Measurements from ENCODE around the gene IL17RA.
A peak's percentile ranks its signal among the peaks of the same experiment; 100 is the strongest.
"Not testable (repeated sequence)": the region's sequence is repeated elsewhere in the genome, so short reads cannot be mapped to it uniquely, and the experiment has no call there.

The IL17RA gene

DNA sequence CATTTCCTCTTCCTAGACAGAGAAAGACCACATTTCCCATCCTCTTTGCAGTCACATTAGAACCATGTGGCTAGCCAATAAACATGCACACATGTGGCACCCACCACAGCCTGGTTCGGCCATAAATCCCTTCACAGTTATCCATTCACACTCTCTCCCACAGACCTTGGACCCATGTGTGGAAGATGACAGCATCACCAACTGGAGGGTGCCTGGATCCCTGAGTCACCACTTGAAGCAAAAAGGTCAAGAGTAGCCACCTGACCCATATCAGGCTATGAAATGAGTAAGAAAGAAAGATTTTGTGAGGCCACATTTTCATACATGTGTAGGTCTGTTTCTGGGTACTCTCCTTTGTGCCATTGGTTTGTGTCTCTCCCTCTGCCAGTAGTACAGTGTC, 45.4 kb downstream of the IL17RA start:
- DNase-seq: no peak

DNA sequence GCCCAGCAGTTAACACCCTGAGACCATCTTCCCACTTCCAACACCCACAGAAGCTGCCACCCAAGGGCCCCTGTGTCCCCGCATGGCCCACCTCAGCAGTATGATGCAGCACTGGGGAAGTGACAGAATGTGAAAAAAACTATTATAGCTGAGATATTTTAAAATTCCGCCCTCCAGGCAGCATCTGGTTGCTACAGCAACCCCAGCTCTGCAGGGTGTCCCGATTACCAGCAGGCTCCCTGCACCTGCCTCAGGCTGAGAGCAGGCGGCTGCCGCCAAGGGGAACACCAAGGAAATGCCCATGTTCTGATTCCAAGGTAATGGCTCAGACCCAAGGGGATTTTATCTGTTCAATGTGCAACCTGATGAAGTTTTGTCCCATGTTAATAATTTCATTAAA, 46.9 kb downstream of the IL17RA start:
- DNase-seq: peak; percentile 39

DNA sequence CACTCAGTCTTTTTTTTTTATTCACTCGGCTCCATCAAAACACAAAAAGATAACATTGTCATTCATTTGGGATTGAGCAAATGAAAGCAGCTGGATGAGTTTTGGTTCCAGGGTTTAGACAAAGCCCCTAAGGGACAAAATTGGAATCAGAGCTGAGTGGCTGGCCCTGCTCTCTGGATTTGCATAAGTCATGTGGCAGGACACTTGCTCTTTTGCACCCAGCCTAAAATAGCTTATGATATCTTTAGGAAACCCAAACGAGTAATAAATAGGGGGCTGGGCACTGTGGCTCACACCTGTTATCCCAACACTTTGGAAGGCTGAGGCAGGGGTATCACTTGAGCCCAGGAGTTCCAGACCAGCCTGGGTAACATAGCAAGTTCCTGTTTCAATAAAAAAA, 47.3 kb downstream of the IL17RA start:
- no peak for DNase-seq

DNA sequence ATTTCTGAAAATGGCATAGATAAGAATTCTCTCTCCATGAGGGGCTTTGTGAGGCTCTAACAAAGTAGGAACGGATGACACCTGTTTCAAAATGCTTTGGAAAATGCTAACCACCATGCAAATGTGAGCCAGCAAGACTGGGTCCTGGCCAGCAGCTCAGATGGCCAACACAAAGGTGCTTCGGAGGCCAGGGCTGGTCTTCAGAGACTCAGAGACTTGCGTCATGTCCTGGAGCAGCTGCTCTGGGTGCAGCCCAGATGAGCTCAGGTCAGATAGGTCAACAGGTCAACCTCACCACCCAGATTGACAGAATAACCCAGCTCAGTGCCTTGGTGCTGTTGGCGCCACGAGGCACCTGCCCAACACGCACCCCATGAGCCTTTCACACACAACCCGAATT, 48.3 kb downstream of the IL17RA start:
- DNase-seq: no peak

DNA sequence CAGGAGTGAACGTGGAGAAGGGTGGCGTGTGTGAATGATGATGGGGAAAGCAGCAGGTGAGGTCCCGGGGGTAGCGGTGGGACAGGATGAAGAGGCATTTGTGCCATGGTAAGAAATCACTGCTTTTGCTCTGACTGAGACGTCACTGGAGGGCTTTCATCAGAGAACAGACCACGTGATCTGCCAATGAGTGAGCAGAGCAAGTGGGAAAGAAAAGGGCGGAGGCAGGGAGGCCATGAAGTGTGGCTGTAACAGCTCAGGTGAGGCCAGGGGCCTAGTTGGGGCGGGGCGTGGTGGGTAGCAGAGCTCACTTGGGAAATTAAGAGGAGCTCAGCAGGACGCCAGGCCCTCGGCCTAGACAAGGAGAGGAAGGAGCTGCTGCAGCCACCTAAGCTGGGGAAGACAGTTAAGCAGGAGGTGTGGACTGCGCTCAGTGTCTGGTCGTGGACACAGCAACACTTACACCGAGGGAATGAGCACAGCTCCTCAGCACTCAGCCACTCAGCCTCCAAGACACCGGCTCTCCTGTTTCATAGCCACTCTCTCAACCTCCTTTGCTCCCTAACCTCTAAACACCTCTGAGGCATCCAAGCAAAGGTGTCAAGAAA, 50.5 kb downstream of the IL17RA start:
- DNase-seq: no peak

DNA sequence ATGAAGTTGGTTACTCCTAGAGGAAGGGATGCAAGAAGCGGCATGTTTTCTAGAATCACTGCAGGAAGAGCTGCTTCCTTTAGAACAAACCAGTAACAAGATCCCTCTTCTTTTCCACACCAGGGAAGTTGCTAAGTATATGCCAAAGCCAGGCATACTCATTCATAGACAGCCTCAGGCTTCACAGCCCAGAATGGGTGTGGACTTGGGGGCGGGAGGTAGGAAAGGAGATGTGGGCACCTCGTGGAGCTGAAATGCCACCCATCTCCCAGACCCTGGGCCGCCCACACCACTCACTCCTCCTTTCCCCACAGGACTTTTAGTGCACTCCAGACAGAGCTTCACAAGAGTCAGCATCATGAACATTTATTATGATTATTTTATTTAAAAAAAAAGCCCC, 52.4 kb downstream of the IL17RA start:
- no peak for DNase-seq

DNA sequence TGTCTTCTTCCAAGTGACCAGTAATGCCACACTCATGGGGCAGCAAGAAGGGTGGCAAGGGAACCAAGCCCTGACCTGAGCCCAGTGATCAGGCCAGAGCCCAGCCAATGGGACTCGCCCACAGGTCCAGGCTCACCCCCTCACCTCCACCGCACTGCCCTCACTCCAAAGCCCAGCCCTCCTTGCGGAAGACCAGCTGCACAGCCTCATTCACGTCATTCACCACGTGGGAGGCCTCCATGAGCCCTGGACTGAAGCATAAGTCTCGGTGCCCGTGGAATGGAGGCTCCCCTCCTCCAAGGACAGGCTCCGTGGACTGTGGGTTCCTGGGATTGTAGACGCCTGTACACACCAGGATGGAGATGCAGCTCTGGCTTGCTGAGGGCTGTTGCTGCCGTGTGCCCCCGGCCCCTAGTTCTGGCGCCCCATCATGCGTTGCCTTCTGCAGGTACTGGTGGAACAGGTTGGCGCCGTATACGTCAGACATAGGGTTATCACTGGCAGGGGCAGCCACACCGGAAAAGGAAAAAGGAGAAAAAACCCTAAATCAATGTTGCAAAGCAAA, 53.1 kb downstream of the IL17RA start:
- no peak for DNase-seq

DNA sequence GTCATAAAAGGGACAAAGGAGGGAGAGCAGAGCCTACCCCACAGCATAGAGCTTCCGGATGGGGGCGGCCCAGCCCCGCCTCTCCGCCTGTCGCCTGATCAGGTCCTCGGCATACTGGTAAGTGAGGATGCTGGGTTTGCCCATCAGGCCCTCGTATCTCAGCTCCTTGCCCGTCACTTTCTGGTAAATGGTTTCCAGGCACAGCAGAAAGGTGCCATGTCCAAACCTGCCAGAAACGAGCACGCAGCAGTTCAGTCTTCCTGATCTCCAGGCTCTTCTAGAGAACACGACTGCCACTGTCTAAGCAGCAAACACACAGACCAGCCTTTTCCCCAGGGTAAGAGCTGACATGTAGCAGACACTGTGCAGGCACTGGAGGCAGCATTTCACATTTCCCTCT, 53.7 kb downstream of the IL17RA start:
- no peak for DNase-seq

DNA sequence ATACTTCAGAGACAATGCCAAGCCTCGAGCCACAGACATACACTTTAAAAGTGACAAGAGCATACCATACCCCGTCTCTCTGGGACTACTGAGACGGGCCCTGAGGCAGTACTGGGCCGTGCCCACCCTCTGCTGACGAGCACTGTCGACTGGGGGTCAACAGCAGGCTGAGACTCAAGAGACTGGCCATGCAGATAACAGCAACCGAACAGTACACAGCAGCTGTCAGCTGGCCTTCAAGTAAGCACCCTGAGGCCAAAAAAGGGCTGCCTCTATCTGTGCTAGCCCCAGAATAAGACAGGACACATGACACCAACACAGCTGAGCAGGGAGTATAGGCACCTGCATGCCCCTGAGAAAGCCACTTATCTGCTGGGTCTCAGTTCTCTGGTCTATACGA, 55.2 kb downstream of the IL17RA start:
- DNase-seq: no peak

DNA sequence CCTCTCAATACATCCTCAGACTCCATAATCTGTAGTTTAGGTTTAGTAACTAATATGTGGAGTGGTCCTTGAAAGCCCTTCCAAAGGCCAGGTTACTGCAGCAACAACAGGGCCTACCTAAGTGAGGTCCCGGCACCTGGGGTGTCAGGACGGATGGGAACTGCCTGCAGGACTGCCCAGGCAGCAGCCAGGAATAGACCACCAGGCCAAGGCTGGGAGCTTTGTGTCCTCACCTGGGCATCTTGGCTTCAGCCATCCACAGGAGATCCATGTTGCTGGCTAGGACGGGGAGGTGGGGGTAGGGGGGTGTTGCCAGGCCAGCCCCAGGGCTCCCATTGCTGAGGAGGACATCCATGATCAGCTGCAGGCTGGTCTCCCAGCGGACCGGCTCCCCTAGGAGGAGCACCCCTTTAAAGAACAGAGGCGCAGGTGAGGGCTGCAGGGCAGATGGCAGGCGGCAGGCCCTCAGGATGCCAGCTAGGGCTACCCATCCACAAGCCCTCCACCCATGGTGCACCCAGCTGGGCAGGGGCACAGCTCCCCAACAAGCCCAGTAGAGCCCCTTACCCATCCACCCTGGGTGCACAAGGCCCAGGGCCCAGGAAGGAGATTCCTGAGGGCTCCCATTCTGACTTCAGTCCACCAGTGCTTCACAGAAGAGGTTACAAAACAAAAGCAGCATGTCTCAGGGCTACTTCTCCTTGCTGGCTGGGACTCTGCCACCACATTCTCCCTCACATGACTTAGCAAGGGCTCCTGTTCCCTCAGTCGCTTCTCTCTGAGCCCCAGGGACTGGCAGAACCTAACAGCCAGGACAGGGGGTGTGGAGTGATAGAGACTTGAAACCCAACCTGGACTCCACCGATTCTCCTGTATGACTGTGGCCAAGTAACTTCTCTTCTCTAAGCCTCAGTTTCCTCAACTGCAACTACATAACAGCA, 56.3 kb downstream of the IL17RA start:
- peak; percentile 32 for DNase-seq

DNA sequence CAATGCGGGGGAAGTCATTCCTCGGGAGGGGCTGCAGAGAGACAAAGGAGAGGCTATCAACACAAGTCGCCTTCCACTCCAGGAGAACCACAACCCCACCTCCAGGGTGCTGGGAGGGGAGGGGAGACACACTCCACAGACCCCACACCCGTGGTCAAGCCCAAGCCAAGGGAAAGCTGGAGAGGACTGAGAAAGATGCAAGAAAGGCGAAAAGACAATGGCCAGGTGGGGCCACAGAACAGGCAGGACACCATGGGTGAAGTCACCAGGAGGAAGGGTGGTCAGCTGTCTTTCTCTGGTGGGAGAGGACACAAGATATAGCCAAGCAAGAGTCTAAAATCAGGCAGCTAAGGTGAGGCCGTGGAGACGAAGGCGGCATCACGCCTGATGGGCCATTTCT, 58.3 kb downstream of the IL17RA start:
- DNase-seq: no peak

DNA sequence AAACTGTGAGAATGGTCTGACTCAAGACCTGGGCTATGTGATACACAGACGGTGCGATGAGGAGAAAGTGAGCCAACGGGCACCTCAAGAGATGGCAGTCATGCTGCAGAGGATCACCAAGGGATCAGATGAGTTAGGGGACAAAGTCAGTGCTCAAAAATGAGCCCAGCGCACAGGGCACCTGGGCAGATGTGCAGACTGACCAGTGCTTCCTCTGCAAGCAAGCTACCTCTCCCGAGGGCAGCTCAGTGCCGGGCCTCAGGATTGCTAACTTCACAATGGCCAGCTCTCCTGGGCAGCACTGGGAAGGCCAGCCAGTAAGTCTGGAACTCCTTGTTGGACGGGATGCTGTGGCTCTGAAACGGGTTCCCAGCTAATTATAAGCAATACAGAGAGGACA, 59.0 kb downstream of the IL17RA start:
- DNase-seq: no peak

DNA sequence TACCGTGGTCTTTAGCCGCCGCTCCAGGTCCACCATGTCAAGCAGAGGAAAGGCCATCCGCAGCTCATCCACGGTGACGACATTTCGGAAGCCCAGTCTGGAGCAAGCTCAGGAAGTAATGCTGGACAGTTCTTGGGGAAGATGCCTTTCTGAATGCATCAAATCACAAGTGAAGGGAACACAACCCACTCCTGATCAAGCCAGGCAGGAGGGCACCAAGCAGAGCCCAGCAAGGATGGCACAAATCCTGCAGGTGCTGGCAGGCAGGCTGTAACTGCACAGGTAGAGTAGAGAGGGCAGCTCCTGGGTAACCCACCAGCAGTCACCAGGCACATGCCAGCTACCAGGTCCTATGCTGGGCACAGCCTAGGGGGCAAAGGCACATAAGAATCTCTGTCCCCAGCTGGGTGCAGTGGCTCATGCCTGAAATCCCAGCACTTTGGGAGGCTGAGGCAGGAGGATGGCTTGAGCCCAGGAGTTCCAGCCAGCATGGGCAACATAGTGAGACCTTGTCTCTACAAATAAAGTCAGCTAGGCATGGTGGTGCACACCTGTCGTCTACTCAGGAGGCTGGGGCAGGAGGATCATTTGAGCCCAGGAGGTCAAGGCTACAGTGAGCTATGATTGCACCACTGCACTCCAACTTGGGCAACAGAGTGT, 60.4 kb downstream of the IL17RA start:
- DNase-seq: no peak

DNA sequence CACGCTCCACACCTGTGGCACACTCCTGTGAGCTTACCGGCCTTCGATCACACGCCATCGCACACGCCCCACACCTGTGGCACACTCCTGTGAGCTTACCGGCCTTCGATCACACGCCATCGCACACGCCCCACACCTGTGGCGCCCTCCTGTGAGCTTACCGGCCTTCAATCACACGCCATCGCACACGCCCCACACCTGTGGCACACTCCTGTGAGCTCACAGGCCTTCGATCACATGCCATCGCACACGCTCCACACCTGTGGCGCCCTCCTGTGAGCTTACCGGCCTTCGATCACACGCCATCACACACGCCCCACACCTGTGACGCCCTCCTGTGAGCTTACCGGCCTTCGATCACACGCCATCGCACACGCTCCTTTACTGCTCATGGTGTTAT, 62.7 kb downstream of the IL17RA start:
- not testable (repeated sequence) for DNase-seq

DNA sequence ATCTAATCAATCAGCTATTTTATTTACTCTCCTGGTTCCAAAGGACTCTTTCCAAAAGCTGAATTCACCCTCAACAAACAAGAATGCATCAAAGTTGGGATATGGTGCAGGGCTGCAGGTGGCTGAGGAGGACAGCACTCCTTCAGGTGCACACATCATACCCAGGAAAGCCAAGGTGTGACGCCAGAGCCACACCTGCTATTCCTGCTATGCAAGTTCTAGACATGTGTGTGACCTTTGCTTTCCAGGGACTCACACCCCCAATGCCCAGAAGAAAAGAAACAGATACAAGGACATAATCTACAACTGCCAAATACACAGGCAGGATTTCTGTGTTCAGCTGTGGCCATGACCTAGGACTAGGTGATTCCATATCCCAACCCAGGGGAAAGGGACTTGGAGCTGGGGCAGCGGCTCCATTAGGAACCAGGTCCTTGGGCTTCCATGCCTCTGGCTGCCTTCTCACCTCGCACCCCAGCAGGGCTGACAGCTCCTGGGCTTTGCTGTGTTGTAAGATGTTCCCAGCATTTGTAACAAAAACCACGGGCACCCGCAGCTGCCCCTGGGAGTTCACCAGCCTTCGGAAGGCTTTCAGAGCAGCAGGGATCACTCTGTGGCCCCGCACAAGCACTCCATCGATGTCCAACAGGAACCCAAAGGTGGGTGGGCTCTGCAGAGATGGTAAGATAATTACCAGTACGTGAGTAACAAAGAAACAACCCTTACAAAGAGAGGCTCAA, 64.4 kb downstream of the IL17RA start:
- DNase-seq: no peak

DNA sequence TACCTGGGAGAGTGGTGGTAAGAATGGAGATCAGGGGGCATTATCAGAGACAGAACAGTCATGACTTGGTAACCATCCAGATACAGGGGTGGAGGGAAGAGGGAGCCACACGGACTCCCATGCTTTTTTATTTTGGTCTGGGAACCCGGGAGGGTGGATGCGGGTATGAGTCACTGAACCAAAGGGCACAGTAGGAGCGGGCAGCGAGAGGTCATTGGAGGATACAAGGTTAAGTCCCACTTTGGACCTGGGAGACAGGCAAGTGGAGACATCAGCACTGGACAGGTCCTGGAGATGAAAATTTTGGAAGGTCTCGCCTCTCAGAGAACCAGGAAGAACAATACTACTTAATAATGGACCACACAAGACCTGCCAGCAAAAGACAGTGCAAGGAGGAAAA, 67.5 kb downstream of the IL17RA start:
- no peak for DNase-seq

DNA sequence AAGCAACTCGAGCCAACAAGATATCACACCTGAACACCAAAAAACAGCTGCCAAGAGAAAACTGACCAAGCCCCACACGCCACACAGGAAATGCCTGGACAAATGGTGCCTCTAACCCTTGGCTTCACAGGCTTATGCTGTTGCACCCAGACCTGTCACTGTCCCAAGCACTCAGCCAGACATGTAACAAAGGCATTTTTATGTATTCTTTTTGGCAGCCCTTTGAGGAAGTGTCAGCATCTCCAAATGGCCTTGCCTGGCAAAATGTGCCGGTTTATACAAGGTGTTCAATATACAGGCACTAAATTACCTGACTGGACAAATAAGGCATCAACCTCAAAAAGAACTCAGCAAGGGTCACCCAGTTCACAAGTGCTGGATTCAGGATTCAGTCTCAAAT, 68.2 kb downstream of the IL17RA start:
- no peak for DNase-seq

DNA sequence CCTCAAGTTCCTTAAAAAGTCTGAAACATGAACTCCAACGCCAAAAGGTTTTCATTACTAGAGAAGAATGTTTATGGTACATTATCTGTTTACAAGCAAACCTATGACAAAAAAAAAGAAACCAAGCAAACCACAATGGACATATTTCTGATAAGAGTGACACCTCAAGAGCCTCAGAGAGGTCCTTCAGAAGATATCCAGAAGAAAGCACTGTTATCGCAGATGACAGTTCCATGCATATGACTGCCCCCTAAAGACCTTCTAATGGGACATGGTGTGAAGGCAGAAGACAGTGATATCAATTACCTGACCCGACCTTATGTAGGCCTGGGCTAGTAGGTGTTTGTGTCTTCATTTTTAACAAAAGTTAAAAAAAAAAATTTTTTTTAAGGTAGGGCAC, 71.1 kb downstream of the IL17RA start:
- no peak for DNase-seq

DNA sequence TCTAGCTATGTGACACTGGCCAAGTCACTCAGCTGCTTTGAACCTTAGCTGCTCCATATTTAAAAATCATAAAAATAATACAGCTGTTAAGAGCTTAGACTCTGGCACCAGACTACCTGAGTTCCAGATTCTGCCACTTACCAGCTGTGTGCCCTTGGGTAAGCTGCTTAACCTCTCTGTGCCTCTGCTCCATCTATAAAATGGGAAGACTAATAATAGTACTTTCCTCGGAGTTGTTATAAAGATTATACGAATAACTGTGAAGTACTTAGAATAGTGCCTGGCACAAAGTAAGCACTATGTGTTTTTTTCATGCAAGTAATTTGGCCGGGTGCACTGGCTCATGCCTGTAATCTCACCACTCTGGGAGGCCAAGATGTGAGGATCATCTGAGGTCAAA, 72.9 kb downstream of the IL17RA start:
- no peak for DNase-seq

DNA sequence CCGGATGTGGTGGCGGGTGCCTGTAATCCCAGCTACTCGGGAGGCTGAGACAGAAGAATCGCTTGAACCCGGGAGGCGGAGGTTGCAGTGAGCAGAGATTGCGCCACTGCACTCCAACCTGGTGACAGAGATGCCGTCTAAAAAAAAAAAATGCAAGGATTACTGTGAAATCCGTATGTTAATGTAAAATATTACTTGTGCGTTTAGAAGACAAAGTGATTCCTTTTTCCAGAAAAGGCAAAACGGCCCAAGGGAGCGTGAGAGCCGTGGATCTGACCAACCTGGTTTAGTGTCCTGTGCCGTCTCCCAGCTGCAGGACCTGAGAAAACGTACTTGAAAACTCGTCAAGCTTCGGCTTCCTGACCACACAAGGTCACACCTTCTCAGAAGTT, 73.4 kb downstream of the IL17RA start:
- DNase-seq: no peak

DNA sequence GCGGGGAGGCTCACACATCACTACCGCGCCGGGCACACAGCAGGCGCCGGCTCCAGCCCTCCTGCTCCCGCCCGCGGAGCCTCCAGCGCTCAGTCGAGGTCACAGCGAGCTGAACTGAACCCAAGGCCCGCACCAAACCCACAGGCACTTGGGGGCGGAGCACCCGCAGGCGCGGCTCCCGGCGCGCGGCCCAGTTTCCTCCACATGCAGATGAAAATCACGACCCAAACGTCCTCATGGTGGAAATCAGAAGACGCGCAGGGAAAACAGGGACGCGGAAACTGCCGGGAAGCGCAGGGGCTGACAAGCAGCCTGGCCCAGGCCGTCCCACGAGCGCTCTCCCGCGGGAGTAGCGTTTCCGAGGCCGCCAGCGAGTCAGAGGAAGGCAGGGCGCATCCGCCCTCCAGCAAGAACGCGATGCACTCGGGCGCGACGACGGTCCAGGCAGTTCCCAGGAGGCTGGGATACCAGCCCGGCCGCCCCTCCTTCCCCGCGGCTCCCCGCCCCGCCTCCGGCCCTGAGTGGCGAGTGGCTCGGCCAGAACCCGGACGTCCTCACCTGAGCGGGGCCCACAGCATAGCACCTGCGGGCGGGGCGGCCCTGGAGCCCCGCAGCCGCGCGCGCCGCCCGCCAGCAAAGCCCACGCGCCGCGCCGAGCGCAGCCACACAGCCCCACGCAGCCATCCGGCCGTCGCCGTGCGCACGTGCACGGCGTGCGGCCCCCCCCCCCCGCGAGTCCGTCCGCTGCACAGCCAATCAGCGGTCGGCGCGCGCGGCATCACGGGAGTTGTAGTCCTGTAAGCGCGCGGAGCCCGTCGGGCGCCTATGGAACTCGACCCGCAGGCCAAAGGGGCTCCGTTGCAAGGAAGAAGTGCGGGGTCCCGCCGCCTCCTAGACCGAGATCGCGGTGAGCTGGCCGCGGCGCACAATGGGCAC, 74.0 kb downstream of the IL17RA start, which contains the start of gene HDHD5:
Gene HDHD5, minus strand, starts transcription at position 710 of the 936 bp plus-strand sequence. Its CDS starts 26 bp downstream, at position 684.
- DNase-seq: peak; percentile 93

DNA sequence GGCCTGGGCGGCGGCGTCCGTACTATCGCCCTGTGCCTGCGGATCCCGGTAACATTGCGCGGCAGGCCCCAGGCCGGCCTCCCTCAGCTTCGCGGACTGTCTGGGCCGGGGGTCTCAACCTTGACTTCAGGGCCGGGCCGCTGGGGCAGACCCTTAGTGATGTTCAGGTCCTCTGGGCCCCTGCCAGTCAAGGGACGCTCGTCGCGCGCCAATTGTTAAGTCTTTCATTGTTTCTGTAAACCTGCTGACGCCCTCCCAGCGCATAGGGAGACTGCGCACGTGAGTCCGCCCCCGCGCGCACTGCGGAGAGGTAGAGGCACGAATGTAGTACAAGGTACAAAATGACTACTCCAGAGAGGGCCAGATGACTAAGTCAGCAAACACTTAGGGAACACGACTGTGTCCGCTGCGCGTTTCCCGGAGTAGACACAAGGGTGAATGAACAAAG, 74.7 kb downstream of the IL17RA start:
- DNase-seq: peak; percentile 26
